Stimulated activated CD8-positive, alpha-beta memory T cell treated with anti-CD3 and anti-CD28 coated beads, Interleukin-12 subunit alpha, Interleukin-12 subunit beta, amount 100 ng/mL, for 1 hour (primary cell): ENCODE data around the gene IGSF6.
A peak's percentile ranks its signal among the peaks of the same experiment; 100 is the strongest.
"Not testable (repeated sequence)": the region's sequence is repeated elsewhere in the genome, so short reads cannot be mapped to it uniquely, and the experiment has no call there.

ENCODE experiments used
- DNase-seq: peaks from one replicate; pipeline ENCODE4 v3.0.0-alpha.2; 2020; ENCODE audit warnings: low read depth

IGSF6 gene

DNA sequence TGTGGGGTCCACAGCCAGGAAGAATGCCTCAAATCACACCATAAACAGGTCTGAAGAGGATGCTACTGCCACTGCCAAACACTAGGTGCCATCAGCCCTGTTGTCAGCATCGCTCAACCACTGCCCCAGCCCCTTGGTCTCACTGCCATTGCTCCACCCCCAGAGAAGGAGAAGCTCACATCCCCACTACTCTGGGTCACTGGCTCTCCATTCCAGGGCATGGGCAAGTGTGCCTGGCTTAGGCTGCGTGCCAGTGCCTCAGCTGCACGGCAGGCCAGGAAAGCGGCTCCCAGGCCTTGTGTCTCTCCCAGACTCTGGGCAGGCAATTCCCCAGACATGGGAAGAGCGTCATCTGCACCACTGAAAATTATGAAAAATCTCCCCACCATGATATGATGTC is 1.2 kb upstream of the IGSF6 start:
- no peak for DNase-seq

DNA sequence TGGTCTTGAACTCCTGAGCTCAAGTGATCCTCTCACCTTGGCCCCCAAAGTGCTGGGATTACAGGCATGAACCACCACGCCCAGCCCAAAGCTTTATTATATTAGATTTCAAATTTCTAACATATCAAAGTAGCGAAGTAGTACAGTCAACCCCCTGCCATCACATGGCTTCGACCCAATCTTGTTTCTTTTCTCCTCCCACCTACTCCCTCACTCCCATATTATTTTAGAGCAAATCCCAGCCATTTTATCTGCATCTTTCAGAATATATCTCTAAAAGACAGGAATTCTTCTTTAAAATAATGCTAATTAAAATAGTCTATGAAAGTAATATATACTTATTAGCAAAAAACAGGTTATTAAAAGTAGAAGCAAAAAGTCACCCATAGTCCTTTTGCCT is 893 bp downstream of the IGSF6 start:
- no peak for DNase-seq

DNA sequence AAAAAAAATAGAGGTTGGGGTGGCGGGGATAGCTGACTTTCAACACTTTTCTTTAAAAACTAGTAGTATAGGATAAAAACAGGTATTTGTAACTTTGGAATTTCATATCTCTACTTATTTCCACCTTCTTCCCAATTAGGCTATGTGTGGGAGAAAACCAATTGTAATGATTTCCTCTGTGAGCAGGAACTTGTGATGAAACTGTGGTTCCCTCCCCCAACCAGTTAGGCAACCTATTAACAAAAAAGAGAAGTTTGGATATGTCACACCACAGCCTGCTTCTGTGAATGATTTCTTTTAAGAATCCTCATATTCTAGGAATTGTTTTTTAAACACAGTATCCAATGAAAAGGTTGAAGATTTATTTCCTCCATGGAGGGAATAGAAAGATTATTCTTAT is 1.9 kb downstream of the IGSF6 start:
- DNase-seq = no peak

DNA sequence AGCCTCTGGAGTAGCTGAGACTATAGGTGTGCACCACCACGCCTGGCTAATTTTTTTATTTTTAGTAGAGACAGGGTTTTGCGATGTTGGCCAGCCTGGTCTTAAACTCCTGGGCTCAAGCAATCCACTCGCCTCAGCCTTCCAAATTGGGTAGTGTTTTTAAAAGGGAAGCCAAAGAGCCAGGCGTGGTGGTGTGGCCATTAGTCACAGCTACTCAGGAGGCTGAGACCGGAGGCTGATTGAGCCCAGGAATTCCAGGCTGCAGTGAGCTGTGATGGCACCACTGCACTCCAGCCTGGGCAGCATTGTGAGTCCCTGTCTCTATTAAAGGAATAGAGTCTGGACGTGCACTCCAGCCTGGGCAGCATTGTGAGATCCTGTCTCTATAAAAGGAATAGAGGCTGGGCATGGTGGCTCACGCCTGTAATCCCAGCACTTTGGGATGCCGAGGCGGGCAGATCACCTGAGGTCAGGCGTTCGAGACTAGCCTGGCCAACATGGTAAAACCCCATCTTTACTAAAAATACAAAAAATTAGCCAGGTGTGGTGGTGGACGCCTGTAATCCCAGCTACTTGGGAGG is 2.5 kb downstream of the IGSF6 start:
- DNase-seq = not testable (repeated sequence)

DNA sequence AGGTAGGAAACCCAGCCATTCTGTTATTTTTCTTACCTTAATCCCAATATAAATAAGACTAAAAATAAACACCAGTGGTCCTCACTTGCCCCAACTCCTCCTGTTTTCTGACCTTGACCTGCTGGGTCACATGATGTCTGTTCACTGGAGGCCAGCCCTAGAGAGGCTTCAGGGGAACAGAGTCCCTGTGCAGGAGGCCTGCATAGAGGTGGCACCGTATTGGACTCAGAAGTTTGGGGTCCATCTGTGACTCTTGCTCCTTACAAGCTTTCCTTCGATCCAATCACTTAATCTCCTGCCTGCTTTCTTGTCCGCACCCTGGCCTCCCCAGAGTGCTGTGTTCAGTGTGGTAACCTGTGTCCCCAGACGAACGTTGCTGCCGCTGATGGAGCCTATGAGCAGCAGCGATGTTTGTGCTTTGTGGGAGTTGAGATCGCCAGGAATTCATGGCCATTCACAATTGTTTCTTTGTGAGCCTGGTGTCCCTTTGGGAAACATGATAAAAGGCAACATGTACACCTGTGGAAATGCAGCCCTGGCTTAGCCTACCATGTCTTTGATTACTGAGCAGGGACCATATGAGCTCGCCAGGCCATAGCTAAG is 4.7 kb downstream of the IGSF6 start:
- no peak for DNase-seq

DNA sequence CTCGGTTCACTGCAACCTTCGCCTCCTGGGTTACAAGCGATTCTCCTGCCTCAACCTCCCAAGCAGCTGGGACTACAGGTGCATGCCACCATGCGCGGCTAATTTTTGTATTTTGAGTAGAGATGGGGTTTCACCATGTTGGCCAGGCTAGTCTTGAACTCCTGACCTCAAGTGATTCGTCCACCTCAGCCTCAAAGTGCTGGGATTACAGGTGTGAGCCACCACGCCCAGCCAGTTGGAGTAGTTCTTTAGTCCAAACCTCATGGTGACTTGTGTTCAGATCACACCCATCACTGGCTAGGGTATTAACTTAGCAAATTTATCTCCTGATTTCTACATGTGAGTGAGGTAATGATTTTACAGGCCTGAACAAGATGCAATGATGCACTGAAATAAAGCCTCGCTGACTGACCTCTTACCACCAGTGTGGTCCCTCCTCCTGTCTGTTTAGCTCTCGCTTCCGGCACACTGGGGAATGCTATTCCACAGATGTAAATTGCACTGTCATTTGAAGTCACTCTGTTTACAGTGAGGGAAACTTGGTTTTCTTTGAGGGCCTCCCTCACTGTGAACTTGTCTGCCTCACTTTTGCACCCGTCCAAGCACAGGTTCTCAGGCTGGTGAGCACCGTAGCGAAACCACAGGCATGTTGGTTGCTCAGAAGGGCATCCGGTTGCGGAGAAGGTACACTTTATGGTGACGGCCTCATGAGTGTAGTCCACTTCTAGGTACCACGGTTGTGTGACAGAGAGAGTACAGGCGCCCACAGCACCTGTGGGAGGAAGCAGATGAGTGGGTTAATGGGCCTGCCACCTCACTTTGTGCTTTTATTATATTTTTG is 5.5 kb downstream of the IGSF6 start:
- DNase-seq = peak; percentile 40

DNA sequence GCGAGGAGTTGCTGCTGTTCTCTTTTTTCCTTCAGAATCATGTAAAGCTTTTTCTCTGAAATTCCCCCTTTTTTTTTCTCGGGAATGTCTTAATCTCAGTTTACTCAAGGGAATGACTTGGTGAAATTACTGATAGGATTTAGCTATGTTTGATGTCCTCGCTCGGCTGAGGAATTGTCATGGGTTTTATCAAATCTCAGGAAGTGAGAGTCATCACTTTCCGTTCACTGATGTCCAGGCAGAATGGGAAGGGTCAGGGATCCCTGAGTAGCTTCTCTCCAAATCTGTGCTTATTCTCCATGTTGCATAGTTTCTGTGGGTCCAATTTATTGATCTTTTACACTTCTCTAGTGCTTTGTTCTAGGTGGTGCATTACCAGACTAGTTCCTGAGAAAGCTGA is 6.3 kb downstream of the IGSF6 start:
- no peak for DNase-seq

DNA sequence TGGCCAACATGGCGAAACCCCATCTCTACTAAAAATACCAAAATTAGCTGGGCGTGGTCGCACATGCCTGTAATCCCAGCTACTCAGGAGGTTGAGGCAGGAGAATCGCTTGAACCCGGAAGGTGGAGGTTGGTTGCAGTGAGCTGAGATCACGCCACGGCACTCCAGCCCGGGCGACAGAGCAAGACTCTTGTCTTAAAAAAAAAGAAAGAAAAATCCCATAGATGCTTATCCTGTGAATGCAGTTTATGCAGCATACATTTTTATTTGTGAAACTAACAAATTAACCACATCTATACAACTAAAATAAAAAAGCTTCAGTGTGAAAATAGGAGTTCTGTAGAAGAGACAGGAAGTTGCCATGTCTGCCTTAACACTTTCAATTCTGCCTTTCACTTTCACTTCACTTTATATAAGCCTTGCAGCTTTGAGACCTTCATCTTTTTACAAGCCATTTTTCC is 7.1 kb downstream of the IGSF6 start:
- DNase-seq = no peak

DNA sequence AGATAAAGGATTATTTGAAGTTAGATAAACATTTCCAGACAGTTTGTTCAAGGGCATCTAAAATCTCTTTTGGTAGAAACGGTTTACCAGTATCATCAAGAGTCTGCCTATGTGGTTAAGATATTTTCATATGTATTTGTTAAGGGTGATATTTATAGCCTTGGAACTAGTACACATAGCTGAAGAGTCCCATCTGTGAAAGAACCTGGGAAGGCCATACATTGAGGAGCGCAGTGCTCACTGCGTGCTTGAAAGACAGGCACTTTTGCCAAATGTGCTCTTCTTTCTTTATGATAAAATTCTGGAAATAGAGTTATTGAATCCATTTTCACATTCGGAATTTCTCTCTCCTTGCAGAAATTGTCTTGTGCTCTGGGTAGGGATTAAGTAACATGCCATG is 7.7 kb downstream of the IGSF6 start:
- no peak for DNase-seq

DNA sequence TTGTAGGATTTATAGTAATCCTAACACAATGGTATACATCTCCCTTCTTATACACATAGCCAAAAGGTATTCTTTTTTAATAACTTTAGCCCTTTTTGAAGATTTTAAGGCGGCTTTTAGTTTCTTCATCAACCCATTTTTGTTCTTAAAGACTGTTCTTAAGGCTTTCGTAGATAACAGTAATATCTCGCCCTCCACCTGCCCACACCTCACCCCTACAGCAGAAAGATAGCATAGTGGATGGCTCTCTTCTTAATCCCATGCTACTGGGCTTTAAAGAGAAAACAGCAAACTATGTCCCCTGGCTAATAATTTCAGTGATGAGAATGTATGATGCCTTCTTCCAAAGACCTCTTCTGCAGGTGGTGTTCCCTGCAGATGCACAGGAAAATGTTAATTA is 8.6 kb downstream of the IGSF6 start:
- DNase-seq = no peak

DNA sequence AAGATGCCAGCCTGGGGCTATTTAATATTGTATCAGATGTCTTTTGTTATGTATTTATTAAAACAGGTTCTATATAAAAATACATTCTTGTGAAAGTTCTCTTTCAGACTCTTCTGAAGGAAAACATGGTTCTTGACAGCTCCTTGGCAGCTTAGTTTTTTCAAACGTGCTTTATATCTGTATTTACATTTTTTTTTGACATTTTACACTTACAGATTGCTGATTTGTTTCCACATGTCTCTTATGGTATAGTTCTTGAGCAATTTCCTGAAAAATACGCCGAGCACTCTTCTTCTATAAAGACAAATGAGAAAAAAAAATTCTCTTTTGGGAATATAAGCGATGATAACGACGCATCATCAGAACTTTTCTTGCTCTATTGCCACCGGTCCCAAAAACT is 9.5 kb downstream of the IGSF6 start:
- no peak for DNase-seq

DNA sequence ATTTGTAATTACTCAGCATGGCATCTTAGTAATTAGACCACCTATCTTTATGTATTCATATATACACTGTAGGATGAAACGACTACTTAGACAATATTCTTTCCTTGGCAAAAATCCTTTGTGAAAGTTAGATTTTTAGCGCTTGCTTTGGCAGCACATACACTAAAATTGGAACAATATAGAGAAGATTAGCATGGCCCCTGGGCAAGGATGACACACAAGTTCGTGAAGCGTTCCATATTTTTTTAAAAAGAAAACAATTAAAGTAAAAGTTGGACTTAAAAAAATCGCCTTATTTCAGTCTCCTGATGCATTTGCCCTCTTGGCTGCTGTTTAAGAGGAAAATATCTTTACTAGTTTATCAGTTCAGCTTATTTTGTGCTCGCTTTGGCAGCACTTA is 10.5 kb downstream of the IGSF6 start:
- no peak for DNase-seq

DNA sequence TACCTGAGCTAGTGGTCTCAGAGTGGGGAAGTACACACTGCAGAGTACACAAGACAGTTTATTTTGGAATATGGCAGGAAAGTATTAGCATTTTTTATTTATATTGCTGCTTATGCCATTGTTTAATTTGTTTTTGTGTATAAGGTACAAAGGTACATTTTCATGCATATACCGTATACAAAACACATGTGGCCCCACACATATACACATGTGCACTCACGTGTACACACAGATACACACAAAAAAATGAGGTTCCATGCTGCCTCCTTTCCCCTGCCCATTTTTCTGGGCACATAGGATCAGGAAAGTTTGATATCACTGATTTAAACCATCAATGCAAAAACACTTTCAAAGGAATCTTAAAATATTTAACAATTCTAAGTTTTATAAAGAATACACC is 12.9 kb downstream of the IGSF6 start:
- DNase-seq = no peak

DNA sequence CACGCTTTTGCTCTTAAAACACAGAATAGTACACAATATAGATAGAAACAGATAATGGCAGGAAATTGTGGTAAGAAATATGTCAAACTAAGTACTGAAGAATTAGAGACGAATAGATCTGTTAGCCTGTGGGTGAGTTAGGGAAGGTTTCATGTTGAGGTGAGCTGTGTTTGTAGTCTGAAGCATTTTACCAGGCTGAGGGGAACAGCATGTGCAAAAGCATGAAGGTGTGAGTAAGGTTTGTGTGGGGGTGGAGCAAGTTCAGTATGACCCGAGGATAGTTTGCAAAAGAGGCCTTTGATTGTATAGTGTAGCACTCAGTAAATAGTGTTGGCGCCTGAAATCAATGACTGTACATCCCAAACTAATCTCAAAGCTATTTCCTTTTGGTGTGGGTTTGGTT is 13.8 kb downstream of the IGSF6 start:
- no peak for DNase-seq

DNA sequence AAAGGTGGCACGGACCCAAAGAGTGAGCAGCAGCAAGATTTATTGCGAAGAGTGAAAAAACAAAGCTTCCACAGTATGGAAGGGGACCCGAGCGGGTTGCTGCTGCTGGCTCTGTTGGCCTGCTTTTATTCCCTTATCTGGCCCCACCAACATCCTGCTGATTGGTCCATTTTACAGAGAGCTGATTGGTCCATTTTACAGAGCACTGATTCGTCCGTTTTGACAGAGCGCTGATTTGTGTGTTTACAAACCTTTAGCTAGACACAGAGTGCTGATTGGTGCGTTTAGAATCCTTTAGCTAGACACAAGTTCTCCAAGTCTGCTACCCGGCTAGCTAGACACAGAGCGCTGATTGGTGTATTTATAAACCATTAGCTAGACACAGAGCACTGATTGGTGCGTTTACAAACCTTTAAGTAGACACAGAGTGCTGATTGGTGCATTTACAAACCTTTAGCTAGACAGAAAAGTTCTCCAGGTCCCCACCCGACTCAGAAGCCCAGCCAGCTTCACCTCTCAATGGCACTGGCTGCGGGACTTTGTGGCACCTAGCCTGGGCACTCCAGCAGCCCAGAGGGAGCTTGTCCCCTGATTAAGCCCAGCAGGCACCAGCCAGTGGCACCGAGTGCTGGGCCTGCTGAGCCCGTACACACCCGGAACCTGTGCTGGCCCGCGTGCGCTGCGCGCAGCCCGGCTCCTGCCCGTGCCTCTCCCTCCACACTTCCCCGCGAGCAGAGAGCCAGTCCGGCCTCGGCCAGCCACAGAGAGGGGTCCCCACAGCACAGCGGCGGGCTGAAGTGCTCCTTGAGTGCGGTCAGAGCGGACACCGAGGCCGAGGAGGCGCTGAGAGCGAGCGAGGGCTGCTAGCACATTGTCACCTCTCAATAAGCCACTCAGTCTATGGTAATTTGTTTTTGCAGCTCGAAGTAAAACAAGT is 15.1 kb downstream of the IGSF6 start:
- no peak for DNase-seq

DNA sequence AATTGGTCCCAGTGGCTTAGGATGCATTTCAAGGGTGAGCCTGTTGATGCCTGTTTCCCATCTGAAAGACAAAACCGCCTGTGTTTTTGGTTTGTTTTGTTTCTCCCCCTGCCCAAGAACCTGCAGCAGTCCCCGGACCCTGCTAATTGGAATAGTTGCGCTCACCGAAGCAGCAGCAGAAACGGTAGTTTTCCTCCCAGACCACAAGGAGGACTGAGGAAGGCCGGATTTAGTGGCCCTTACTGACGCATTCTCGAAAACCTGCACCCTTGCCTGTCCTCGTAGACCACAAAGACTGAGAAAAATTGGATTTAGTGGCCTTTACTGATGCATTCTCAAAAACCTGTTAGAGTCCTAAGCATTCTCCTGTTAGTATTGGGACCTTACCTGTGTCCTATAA is 16.7 kb downstream of the IGSF6 start:
- not testable (repeated sequence) for DNase-seq

DNA sequence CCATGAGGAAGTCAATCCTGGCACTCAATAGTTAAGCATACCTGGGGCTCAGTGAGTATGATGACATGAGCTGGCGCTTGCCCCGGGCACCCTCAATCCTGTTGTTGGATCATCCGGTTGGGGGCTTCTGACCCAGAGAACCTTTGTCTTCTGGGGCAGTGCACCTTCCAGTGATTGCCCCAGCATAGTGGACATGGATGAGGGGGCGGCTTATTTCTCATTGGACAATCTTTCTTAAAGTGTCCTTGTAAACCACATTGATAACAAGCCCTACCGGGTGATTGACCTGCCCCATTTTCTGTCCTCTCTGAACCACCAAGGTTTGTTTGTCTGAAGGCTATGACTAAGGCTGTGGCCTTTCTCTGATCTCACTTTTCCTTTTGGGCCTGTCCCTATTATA is 18.2 kb downstream of the IGSF6 start:
- no peak for DNase-seq

DNA sequence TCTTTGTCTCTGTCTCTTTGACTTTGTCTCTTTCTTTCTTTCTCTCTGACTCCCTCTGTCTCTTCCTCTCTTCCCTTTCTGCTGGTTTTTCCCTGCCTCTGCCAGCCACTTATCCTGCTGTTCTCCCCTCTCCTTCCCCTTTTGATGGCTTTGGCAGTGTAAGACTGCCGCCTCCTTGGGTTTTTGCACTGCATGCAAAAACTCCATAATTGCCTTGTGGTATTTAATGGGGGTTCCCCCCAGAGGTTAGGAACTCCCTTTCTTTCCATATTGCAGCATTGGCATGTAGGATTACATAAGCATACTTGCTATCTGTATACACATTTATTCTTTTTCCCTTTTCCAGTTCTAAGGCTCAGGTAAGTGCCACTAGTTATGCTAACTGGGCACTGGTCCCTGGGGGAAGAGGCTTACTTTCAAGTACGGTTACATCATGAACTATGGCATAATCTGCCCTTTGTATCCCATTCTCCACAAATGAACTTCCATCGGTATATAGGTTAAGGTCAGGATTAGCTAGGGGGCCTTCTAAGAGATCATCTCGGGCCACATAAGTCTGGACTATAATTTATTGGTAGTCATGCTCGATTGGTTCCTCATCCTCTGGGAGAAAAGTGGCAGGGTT is 20.3 kb downstream of the IGSF6 start:
- not testable (repeated sequence) for DNase-seq

DNA sequence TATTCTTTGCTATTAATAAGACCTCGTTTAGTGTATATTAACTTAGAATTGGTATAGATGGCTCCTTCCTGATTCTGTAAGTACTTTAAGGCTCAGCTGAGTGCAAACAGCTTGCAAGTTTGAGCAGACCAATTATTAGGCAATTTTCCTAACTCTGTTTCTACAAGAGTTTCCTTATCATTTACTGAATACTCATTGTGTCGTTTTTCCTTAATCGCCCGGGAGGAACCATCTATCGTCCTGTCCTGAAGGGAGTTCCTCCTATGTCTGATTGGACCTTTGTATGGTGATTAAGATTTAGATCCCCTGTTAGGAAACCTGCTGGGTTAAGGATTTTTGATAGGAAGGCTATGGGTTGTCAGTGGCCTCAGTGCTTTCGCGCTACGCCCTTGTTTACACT is 21.0 kb downstream of the IGSF6 start:
- DNase-seq = not testable (repeated sequence)

DNA sequence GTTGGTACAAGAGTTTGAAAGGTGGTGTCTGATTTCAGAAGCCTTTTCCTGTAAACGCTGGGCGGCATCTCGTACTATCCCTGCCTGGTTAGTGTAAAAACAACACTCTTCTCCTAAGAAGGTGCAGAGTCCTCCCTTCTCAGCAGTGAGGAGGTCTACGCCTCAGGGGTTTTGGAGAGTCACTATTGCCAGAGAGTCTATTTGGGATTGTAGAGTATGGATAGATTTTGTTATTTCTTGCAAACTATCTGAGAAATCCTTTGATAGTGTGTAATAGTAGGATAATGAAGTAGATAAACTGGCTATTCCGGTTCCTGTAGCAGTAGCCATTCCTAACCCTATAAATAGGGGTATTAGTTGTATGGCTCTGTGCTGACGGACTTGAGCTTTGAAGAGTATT is 21.5 kb downstream of the IGSF6 start:
- not testable (repeated sequence) for DNase-seq

DNA sequence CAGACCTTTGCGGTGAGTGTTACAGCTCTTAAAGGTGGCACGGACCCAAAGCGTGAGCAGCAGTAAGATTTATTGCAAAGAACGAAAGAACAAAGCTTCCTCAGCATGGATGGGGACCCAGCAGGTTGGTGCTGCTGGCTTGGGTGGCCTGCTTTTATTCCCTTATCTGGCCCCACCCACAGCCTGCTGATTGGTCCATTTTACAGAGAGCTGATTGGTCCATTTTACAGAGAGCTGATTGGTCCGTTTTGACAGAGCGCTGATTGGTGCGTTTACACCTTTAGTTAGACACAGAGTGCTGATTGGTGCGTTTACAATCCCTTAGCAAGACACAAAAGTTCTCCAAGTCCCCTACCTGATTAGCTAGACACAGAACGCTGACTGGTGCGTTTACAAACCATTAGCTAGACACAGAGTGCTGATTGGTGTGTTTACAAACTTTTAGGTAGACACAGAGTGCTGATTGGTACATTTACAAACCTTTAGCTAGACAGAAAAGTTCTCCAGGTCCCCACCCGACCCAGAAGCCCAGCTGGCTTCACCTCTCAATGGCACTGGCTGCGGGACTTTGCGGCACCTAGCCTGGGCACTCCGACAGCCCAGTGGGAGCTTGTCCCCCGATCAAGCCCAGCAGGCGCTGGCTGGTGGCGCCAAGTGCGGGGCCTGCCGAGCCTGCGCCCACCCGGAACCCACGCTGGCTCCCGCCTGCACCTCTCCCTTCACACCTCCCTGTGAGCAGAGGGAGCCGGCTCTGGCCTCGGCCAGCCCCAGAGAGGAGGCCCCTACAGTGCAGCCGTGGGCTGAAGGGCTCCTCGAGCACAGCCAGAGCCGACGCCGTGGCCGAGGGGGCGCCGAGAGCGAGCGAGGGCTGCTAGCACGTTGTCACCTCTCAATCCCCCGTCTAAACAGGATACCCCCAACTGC is 22.5 kb downstream of the IGSF6 start:
- DNase-seq = not testable (repeated sequence)
